Nephron (organoid): ENCODE data around the gene HEMGN.

ENCODE experiments used
- H3K27ac Mint-ChIP-seq, 3 experiments: 2 replicates each; pipeline ENCODE4 v1.8.0; 2020; ENCODE audit warnings: mixed read lengths in 3 of 3, mild to moderate bottlenecking in 2 of 3, moderate library complexity in 1 of 3
- H3K27me3 Mint-ChIP-seq: 2 replicates; pipeline ENCODE4 v1.8.0; 2021; ENCODE audit warnings: low read depth, mild to moderate bottlenecking, moderate library complexity, mixed read lengths
- H3K36me3 Mint-ChIP-seq: 2 replicates; pipeline ENCODE4 v1.8.0; 2020; ENCODE audit warnings: low read depth, mixed read lengths
- H3K4me1 Mint-ChIP-seq: 2 replicates; pipeline ENCODE4 v1.8.0; 2020; ENCODE audit warnings: mixed read lengths
- H3K4me3 Mint-ChIP-seq, 3 experiments: 2 replicates each; pipeline ENCODE4 v1.8.0; 2020; ENCODE audit warnings: mild to moderate bottlenecking in 3 of 3, mixed read lengths in 3 of 3, moderate library complexity in 2 of 3
- H3K9me3 Mint-ChIP-seq: 2 replicates; pipeline ENCODE4 v1.8.0; 2020; ENCODE audit warnings: mixed read lengths
- TF ChIP-seq, protein P1 (sequence below), 3 experiments: fragments of 200-600 bp; sonication (generic); IDR thresholded peaks; one replicate each; pipeline ENCODE4 v1.5.0; 2021; ENCODE audit warnings: antibody characterized with exemption in 3 of 3; ENCODE audit not compliant: unreplicated experiment in 3 of 3

HEMGN gene

DNA sequence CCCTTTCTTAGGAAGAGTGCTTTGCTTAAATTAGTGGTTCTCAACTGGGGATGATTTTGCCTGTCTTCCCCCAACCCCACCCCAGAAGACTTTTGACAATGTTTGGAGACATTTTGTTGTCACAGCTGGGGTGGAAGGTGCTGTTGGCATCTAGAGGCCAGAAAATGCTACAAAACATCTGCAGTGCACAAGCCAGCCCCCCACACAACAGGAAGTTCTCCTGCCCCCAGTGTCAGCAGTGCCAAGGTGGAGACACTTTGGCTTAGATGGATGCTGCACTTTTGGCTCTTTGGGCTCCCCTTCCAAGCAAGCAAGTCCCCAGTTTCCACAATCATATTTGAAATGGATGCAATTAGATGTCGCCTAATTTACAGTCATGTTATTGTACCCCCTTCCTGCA is 2.7 kb downstream of the HEMGN start:
- H3K27me3 Mint-ChIP-seq: peaks cover 95% of the 10 kb centered on the region
- no peaks in the 10 kb centered on the region for H3K4me1 Mint-ChIP-seq
- H3K27ac Mint-ChIP-seq: no peak overlapping the region
- no peaks in the 10 kb centered on the region for H3K9me3 Mint-ChIP-seq
- no peak overlapping the region for H3K4me3 Mint-ChIP-seq
- H3K36me3 Mint-ChIP-seq: no peaks in the 10 kb centered on the region
- TF ChIP-seq, protein P1, sequence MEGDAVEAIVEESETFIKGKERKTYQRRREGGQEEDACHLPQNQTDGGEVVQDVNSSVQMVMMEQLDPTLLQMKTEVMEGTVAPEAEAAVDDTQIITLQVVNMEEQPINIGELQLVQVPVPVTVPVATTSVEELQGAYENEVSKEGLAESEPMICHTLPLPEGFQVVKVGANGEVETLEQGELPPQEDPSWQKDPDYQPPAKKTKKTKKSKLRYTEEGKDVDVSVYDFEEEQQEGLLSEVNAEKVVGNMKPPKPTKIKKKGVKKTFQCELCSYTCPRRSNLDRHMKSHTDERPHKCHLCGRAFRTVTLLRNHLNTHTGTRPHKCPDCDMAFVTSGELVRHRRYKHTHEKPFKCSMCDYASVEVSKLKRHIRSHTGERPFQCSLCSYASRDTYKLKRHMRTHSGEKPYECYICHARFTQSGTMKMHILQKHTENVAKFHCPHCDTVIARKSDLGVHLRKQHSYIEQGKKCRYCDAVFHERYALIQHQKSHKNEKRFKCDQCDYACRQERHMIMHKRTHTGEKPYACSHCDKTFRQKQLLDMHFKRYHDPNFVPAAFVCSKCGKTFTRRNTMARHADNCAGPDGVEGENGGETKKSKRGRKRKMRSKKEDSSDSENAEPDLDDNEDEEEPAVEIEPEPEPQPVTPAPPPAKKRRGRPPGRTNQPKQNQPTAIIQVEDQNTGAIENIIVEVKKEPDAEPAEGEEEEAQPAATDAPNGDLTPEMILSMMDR (IDR thresholded peaks at IDR 0.05; ENCODE audit: unreplicated experiment in 3 of 3): no peak

DNA sequence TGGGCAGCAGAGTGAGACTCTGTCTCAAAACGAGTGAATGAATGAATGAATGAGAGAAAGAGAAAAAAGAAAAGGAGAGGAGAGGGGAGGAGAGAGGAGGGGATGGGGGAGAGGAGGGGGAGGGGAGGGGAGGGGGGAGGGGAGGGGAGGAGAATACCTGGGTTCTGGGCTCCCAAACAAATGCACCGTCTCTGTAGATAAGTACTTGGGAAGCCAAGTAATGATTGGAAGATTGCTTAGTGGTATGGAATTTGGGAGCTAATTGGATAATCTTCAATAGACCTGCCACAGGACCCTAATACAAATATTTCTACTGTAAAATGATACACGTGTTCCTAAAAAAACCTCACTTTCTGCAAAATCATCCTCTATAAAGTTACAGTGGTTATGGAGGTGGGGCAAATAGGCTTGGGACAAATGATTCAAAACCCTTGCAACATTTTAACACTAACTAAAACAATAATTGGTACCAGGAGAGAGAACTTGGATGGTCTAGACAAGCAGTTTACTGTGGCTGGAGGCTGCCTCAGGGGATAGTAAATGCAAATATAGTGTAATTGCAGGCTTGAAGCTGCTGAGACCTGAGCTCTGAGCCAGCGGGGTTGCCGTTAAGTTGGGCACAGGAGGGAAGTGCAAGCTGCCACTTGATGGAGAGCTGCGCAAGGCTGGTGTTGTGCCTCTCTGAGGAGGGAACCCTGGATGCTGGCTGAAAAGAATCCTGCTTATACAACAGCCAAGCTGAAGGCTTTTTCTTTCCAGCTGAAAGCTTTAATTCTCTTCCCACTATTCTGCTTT is 3.5 kb downstream of the HEMGN start:
- Mint-ChIP-seq H3K36me3 (no peaks in the 10 kb centered on the region), H3K4me1 (no peaks in the 10 kb centered on the region), H3K27me3 (peaks cover 95% of the 10 kb centered on the region), H3K9me3 (no peaks in the 10 kb centered on the region), H3K4me3 (no peak overlapping the region), H3K27ac (no peak overlapping the region)
- TF ChIP-seq, protein P1 (IDR thresholded peaks at IDR 0.05; ENCODE audit: unreplicated experiment in 3 of 3): no peak

DNA sequence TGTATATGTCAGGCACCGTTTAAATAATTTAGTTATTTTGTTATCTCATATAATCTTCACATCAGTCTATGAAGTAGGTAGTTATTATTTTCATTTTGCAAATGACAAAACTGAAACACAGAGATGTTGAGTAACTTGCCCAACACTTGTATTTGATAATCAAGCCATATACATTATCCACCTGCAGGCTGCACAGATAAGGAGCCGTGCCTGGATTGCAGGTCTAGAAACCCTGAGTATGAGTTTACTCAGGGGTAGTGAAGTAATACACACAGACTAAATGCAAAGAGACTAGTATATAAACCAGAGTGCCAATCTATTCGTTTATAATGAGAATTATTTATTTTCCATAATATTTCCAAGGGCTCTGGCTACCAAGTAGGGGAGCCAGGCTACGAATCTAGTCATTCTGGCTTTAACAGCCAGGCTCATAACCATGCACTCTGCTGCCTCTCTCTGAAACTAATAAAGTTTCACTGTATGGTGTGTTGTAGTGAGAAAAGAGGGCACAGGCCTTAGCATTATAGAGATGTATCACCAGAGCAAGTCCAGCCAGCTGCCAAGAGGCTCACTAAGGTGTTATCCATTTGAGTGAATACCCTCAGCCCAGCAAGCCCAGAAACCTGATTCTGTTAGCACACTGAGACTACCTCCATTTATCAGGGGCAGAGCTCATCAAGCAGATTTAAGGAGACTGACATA is 4.5 kb downstream of the HEMGN start:
- no peak overlapping the region for H3K27ac Mint-ChIP-seq
- no peaks in the 10 kb centered on the region for H3K9me3 Mint-ChIP-seq
- H3K4me1 Mint-ChIP-seq: no peaks in the 10 kb centered on the region
- H3K36me3 Mint-ChIP-seq: no peaks in the 10 kb centered on the region
- H3K4me3 Mint-ChIP-seq: no peak overlapping the region
- TF ChIP-seq, protein P1 (IDR thresholded peaks at IDR 0.05; ENCODE audit: unreplicated experiment in 3 of 3): no peak
- H3K27me3 Mint-ChIP-seq: peaks cover 95% of the 10 kb centered on the region

DNA sequence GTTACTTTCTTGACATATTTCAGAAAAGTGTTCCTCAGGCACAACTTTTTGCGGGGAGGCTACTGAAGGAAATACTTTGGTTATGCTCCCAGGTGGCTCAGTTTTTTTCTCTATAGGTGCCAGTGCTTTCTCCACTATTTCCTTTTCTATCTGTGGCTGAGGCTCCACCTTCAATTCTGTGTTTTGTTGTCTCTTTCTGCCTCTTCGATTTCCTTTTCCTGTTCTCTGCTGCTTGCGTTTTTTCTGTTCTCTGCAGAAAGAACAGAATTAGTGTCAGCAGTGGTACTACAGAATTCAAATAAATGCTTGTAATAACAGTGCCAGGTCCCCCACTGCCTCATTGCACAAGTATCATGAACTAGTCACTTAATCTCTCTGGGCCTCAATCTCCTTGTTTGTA is 7.0 kb downstream of the HEMGN start:
- Mint-ChIP-seq H3K4me1 (no peaks in the 10 kb centered on the region), H3K36me3 (no peaks in the 10 kb centered on the region), H3K9me3 (no peaks in the 10 kb centered on the region), H3K27me3 (peaks cover 91% of the 10 kb centered on the region), H3K4me3 (no peak overlapping the region), H3K27ac (no peak overlapping the region)
- TF ChIP-seq, protein P1 (IDR thresholded peaks at IDR 0.05; ENCODE audit: unreplicated experiment in 3 of 3): no peak

DNA sequence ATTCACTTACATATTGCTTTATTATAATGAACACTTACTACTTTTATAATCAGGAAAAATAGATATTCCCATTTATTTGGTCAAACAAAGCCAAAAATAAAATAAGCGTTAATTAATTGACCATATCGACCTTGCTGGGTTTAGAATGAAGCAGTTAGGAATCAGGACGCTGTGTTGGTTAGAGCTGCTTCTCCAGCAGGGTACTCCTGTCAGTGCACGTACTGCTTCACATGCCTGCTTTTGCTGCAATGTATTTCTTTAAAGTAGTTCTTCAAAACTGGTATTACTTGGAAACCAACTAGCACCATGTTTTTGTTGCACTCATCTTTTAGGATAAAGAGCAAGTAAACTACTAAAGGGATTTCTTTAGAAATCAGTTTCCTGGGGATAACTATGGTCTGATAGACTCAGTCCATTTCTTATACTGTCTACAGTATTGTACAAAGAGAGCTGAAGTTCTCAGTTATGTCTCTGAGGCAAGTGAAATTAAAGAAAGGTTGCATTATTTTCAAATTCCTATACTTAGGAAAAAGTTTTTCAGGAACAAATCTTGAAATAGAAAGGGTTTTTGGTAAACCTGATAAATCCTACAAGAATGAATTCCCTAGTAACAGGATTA is 8.9 kb downstream of the HEMGN start:
- no peak overlapping the region for H3K27ac Mint-ChIP-seq
- H3K36me3 Mint-ChIP-seq: no peaks in the 10 kb centered on the region
- H3K9me3 Mint-ChIP-seq: no peaks in the 10 kb centered on the region
- no peak overlapping the region for H3K4me3 Mint-ChIP-seq
- peaks cover 84% of the 10 kb centered on the region for H3K27me3 Mint-ChIP-seq
- H3K4me1 Mint-ChIP-seq: no peaks in the 10 kb centered on the region
- TF ChIP-seq, protein P1 (IDR thresholded peaks at IDR 0.05; ENCODE audit: unreplicated experiment in 3 of 3): no peak
